Transverse colon (tissue), 4 donors: ENCODE data around the gene TRIM69. TPM values are rescaled to one million over a fixed set of nuclear protein-coding genes. Genes with fewer than 3 reads are reported as not detected.

Source experiments
- DNase-seq: peaks from one replicate; pipeline ENCODE4 v3.0.0-alpha.2; 2019
- H3K27ac ChIP-seq, 4 donors: fragments of 200-600 bp; sonication (generic); 2 replicates each; pipeline ENCODE4 v1.5.1; 2016 to 2018; ENCODE audit warnings: inconsistent platforms in 4 of 4
- H3K27me3 ChIP-seq: fragments of 200-600 bp; sonication (generic); 2 replicates; pipeline ENCODE4 v1.5.1; 2017; ENCODE audit warnings: inconsistent platforms
- H3K36me3 ChIP-seq, 4 donors: fragments of 200-600 bp; sonication (generic); 2 replicates each; pipeline ENCODE4 v1.5.1; 2017 to 2019; ENCODE audit warnings: inconsistent platforms in 4 of 4
- H3K4me1 ChIP-seq, 4 donors: fragments of 200-600 bp; sonication (generic); 2 replicates each; pipeline ENCODE4 v1.5.1; 2017 to 2020; ENCODE audit warnings: inconsistent platforms in 4 of 4
- H3K4me3 ChIP-seq, 4 donors: fragments of 200-600 bp; sonication (generic); 1 replicate in 1 of 4; 2 replicates in 3 of 4; pipeline versions ENCODE4 v1.5.1 to v1.6.1; 2017 to 2019; ENCODE audit warnings: inconsistent platforms in 4 of 4
- H3K9me3 ChIP-seq, 2 donors: fragments of 200-600 bp; sonication (generic); 2 replicates each; pipeline ENCODE4 v1.5.1; 2017 to 2019; ENCODE audit warnings: inconsistent platforms in 2 of 2
- CTCF ChIP-seq, 5 experiments: fragments of 200-600 bp in 3 of 5; fragments of 450-650 bp in 2 of 5; sonication (generic) in 3 of 5; IDR thresholded peaks; 1 replicate in 2 of 5; 2 replicates in 3 of 5; pipeline ENCODE4 v1.5.1; 2016 to 2017; ENCODE audit warnings: antibody characterized with exemption in 5 of 5, inconsistent platforms in 3 of 5, mild to moderate bottlenecking in 2 of 5, moderate library complexity in 1 of 5
- EP300 ChIP-seq: sonication (generic); formaldehyde crosslinking; IDR thresholded peaks from one replicate; pipeline ENCODE4 v1.6.1; 2017; ENCODE audit warnings: antibody characterized with exemption, low read depth
- POLR2A ChIP-seq: fragments of 450-650 bp; IDR thresholded peaks from one replicate; pipeline ENCODE4 v1.6.1; 2016; ENCODE audit warnings: antibody characterized with exemption, mild to moderate bottlenecking, moderate library complexity
- POLR2AphosphoS5 ChIP-seq, 3 donors: sonication (generic); formaldehyde crosslinking; IDR thresholded peaks; one replicate each; pipeline ENCODE4 v1.6.1; 2016; ENCODE audit warnings: antibody characterized with exemption in 3 of 3
- WGBS, 2 donors: methylation state at CpG; one replicate each; pipeline ENCODE4 v1.1.5; 2018; ENCODE audit warnings: low coverage in 1 of 2; 5-methylcytosine and 5-hydroxymethylcytosine counted together
- in situ Hi-C, 4 donors: fragments of 200-750 bp; cut with MboI; loops; one replicate each; pipeline versions ENCODE4 v1.15.0 to v1.15.1; 2017; ENCODE audit warnings: low sequenced_read_pairs in 3 of 4, low pct_ligation_motif_present in 1 of 4, low pct_unique_long_range_greater_than_20kb in 1 of 4
- intact Hi-C: fragments of 100-400 bp; cut with DNase I; formaldehyde crosslinking; loops from one replicate; pipeline ENCODE4 v1.15.1; 2023; ENCODE audit warnings: low total_unique reads
- total RNA-seq, 4 donors: library from RNA; depleted of rRNA; stranded (reverse); fragments of >200 nt; gene quantifications; one replicate each; pipeline ENCODE4 v1.1.0, GENCODE V29; 2016

The TRIM69 gene
- total RNA-seq, 4 donors from 2014 or later, result 5.6 to 17.3 (median 13.7) TPM

DNA sequence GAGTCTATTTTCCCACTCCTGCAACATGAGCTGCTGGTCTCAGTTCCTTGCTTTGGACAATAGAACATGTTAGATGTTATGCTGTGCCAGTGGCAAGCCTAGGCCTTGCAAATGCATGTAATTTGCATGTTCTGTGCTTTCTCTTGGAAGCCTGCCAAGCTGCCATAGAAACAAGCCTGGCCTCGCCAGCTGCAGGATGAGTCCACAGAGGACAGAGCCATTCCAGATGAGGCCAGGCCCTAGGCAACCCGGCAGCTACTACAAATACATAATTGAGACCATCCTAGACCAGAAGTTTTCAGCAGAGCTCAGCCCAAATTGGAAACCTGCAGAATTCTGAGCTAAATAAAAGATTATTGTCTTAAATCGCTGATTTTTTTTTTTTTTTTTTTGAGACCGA is 39.6 kb downstream of the TRIM69 start:
- WGBS, 2 donors, result 68 to 73% methylated on average over 3 to 4 of the region's 4 CpGs
- DNase-seq, result peak; percentile 30
- no peaks in the 10 kb centered on the region for H3K36me3 ChIP-seq
- no peaks in the 10 kb centered on the region for H3K4me1 ChIP-seq
- H3K4me3 ChIP-seq, result no peak overlapping the region
- H3K9me3 ChIP-seq, result peaks cover 6 to 9% of the 10 kb centered on the region in 2 donors
- TF ChIP-seq CTCF (IDR thresholded peaks at IDR 0.05), result no peak
- TF ChIP-seq EP300, result no peak
- TF ChIP-seq POLR2A, result no peak
- no peak for TF ChIP-seq POLR2AphosphoS5 (IDR thresholded peaks at IDR 0.05)
- H3K27me3 ChIP-seq, result no peaks in the 10 kb centered on the region
- in situ Hi-C loops, result no loop called here
- intact Hi-C loops, result no loop called here
- H3K27ac ChIP-seq, result no peak overlapping the region

- TF ChIP-seq EP300 (no peak), POLR2A (no peak), CTCF (IDR thresholded peaks at IDR 0.05) (no peak), POLR2AphosphoS5 (IDR thresholded peaks at IDR 0.05) (no peak)
- no peak for DNase-seq
- no peaks in the 10 kb centered on the region for H3K36me3 ChIP-seq
- no peak overlapping the region for H3K4me3 ChIP-seq
- in situ Hi-C loops, result no loop called here
- no peak overlapping the region for H3K27ac ChIP-seq
- no peaks in the 10 kb centered on the region for H3K9me3 ChIP-seq
- intact Hi-C loops, result no loop called here
- WGBS, 2 donors, result 94 to 100% methylated on average over 2 of the region's 2 CpGs
- no peaks in the 10 kb centered on the region for H3K27me3 ChIP-seq
- H3K4me1 ChIP-seq, result peaks cover 0 to 5% (median 0%) of the 10 kb centered on the region in 4 donors
Measured at GRCh38 chr15:44779761-44780160, 43.4 kb downstream of the TRIM69 start.

DNA sequence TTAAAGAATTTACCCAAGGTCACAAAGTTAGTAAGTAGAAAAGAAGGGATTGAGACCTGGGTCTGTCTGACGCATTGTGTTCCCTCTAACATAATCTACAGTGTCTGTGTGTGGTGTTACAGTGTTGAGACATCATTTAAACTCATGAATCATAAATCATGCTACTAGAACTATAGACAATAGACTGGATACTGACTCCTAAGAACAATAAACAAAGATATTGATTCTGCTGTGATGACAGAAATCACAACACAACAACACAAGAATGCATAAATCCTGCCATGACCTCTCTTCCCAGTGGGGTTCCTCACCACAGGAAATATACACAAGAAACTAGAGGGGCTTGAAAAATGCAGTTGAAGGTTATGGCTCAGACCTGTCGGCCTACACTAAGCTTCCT is 44.3 kb downstream of the TRIM69 start:
- DNase-seq, result no peak
- 63 to 81% methylated on average over 2 of the region's 2 CpGs for WGBS, 2 donors
- Histone ChIP-seq H3K27ac (no peak overlapping the region), H3K27me3 (no peaks in the 10 kb centered on the region), H3K4me3 (no peak overlapping the region), H3K36me3 (no peaks in the 10 kb centered on the region), H3K9me3 (no peaks in the 10 kb centered on the region), H3K4me1 (peaks cover 0 to 5% (median 0%) of the 10 kb centered on the region in 4 donors)
- intact Hi-C loops (no loop called here), in situ Hi-C loops (no loop called here)
- no peak for TF ChIP-seq CTCF (IDR thresholded peaks at IDR 0.05)
- TF ChIP-seq POLR2AphosphoS5 (IDR thresholded peaks at IDR 0.05), result no peak
- TF ChIP-seq EP300, result no peak
- TF ChIP-seq POLR2A, result no peak

GRCh38 chr15:44781128-44781810 is 44.9 kb downstream of the TRIM69 start:
- no peaks in the 10 kb centered on the region for H3K9me3 ChIP-seq
- H3K36me3 ChIP-seq, result no peaks in the 10 kb centered on the region
- peaks cover 0 to 5% (median 0%) of the 10 kb centered on the region in 4 donors for H3K4me1 ChIP-seq
- no peak overlapping the region for H3K27ac ChIP-seq
- no peak overlapping the region for H3K4me3 ChIP-seq
- TF ChIP-seq POLR2A, result no peak
- no peak for TF ChIP-seq POLR2AphosphoS5 (IDR thresholded peaks at IDR 0.05)
- TF ChIP-seq EP300, result no peak
- no peak for TF ChIP-seq CTCF (IDR thresholded peaks at IDR 0.05)
- 91 to 94% methylated on average over 4 to 7 of the region's 7 CpGs for WGBS, 2 donors
- in situ Hi-C loops (no loop called here), intact Hi-C loops (no loop called here)
- DNase-seq, result no peak
- H3K27me3 ChIP-seq, result no peaks in the 10 kb centered on the region
